GM19372 (cell line): ENCODE results near the gene TMOD3.
A peak's percentile ranks its signal among the peaks of the same experiment; 100 is the strongest.
"Not testable (repeated sequence)": the region's sequence is repeated elsewhere in the genome, so short reads cannot be mapped to it uniquely, and the experiment has no call there.

ENCODE experiments used
- ATAC-seq: cut with Tn5 transposase; IDR thresholded peaks from one replicate; pipeline ENCODE4 v1.9.1; 2021; ENCODE audit warnings: mild to moderate bottlenecking, low read depth, moderate library complexity; ENCODE audit not compliant: unreplicated experiment

The TMOD3 gene

DNA sequence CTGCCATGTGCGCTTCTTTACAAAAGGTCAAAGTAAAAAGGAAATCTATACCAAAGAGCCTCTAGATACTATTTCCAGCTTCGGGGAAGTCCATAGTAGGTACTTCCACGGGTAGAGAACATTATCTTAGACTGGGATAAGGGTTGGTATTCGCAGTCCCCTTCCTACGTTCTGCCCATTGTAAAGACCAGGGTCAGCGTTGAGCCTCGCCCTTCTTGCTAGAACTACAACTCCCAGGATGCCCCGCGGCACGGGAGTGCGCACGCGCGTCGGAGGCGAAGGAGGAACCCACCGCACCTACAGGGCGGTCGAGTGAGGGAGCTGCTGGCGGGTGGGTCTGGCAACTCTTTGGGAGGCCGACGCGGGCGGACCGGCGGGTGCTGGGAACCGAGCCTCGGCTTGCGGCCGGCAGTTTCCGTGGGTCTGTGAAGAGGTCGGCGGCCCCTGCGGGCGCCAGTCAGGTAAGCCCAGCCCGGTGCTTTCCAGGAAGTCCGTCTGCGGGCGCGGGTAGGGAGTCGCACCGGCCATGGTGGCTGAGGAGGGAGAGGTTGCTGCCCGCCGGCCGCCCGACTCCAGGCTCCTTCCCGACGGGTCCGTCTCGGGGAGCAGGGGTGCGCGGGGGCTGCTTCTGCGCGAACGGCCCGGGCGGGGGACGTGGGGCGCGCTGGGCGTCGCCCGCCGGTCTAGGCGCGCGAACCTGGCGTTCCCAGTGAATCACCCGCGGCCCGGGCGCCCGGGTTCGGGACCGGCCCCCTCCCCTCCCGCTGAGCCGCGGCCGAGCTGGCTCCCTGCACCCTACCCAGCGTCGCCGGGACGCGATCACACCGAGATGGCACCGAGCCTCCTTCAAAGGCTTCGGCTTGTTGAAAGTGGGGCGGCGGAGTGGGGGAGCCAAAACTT, at the start of gene TMOD3:
TMOD3 (plus strand) TSS at position 278 of the 900 bp plus-strand sequence. CDS start 33,232 bp downstream, outside the sequence.
- peak; percentile 88 for ATAC-seq

DNA sequence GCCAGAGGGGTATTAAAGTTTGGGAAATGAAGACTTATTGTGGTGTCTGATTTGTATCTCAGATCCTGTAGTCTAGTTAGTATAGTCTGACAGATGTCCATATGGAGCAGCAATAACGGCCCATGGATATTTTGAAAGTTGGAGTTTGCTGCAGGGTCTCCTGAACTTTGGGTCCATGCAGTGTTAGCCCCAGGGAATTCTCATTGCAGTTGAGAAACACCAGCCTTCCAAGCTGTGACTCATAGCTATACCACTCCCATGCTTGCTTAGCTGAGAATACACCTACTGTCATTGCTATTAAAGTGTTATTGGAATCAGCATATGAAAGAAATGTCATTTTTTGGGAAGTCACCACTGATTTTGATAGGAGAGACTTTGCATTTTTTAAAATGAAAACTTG, 48.8 kb upstream of the TMOD3 start:
- no peak for ATAC-seq

DNA sequence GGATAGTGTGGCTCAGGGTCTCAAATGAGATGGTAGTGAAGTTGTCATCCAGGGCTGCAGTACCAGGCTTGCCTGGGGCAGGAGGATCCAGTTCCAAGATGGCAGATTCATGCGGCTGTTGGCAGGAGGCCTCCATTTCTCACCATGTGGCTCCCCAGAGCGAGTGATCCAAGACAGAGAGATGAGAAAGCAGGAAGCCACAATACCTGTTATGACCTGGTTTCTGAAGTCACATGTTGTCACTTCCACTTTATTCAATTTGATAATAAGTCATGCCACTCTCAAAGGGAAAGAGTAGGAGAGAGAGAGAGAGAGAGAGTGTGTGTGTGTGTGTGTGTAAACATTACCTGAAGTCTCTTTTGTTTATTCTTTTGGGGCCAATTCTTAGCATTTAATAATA, 47.9 kb upstream of the TMOD3 start:
- ATAC-seq = no peak

DNA sequence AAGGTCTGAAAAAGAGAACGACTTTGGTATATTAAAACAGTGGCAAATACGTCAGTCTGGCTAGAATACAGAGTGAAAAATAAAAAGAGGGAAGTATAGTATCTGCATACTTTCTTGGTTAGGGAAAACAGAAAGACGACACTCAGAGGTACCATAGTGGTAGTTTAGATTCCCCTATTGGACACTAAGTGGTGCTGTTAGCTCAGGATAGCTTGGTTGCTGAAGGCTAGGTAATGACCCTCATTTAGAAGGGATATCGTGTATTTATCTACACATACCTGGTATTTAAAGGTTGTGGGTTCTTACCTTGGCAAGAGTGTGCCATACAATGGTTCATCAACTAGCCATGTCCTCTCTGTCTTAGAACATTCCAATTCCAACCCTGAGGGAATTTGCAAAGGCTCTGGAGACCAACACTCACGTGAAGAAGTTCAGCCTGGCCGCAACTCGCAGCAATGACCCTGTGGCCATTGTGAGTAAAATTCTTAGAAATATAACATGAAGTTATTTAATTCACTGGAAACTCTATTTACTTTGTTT, 47.0 kb upstream of the TMOD3 start:
- ATAC-seq = no peak

DNA sequence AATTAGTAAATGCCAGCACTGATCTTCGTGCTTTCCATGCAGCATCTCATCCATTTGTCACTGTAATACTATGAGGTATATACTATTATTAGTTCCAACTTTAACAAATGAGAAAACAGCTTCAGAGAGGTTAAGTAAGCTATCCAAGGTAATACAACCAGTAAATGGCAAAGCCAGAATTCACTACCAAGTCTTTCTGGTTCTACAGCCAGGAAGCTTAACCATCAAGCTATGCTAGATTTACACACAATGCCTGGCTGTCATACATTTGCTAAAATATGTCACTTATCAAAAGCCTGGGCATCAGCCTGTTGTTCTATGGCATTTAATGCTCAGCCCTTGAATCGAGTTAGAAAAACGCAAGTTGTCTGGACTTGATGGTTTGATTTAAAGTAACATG, 45.5 kb upstream of the TMOD3 start:
- no peak for ATAC-seq

DNA sequence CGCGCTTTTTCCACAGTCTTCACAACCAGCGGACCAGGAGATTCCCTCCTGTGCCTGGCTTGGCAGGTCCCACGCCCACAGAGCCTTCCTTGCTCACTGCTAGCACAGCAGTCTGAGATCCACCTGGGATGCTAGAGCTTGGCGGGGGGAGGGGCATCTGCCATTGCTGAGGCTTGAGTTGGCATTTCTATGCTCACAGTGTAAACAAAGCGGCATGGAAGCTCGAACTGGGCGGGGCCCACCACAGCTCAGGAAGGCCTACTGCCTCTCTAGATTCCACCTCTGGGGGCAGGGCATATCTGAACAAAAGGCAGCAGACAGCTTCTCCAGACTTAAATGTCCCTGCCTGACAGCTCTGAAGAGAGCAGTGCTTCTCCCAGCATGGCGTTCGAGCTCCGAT, 42.3 kb upstream of the TMOD3 start:
- ATAC-seq = not testable (repeated sequence)

DNA sequence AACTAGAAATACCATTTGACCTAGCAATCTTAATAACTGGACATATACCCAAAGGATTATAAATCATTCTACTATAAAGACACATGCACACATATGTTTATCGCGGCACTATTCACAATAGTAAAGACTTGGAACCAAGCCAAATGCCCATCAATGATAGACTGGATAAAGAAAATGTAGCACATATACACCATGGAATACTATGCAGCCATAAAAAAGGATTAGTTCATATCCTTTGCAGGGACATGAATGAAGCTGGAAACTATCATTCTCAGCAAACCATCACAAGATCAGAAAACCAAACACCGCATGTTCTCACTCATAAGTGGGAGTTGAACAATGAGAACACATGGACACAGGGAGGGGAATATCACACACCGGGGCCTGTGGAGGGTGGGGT, 37.0 kb upstream of the TMOD3 start:
- not testable (repeated sequence) for ATAC-seq

DNA sequence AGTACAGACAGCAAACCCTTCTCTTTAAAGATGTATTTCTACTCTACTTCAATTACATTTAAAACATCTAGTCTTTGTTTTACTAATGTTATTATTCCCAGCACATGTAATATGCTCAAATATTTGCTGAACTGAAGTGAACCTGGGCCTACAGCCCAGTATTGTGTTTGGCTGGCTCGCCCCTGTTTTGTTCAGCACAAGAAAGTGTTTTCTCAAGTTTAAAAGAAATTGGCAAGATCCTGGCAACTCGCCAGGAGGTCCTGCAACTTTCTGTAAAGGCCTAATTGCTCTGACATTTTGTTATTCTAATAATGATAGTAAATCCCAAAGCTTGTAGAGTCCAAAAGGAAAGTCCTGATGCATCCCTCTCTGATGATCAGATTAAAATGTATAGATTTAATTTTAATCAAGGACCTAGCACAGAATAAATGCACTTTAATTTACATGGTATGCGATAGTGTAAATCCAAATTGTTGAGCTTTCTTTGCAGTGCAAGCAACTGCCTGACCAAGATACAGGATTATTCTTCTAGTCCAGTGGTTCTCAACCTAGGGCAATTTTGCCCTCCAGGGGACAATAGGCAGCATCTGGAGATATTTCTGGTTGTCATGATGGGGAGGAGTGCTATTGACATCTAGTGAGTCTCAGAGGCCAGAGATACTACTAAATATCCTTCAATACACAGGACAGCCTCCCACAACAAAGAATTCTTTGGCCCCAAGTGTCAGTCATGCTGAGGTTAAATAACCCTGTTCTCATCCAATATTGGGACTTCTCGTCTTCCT, 35.7 kb upstream of the TMOD3 start:
- ATAC-seq = no peak

DNA sequence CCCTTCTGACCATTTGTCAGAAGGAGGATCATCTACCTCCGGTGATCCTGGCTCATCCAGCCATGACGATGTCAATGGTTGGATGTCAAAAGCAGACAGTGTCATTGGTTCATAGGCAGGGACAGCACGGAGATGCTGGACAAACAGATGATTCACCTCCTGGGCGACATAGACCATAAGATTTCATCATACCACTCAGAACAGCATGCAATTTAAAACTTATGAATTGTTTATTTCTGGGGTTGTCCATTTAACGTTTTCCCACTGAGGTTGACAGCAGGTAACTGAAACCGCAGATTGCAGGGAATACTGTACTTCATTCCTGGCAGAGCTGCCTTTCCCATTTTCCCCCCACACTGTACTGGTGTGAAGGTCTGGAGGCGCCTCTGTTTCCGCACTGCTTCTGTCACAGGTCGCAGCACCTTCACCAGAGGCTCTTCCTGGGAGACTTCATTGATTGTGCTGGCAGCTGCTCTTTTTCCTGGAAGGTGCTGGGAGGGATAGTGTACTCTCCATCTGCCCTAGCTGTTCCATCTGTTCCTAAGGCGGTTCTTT, 32.5 kb upstream of the TMOD3 start:
- no peak for ATAC-seq

DNA sequence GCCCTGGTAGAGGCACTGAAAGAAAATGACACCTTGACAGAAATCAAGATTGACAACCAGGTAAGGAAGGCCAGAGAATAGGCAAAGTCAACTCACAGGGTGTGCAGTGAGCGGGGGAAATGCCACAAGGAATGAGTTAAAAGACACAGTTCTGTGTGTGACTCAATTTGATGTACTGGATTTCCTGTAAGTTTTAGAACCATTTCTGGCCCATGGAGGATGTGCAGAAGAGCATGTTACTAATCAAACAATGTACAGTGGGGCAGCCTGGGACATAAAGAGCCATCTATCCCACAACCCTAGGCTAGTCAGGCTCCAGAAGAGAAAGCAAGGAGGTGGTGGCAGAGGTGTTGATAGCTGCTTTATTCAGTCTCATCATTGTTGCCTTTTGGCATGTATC, 31.2 kb upstream of the TMOD3 start:
- ATAC-seq = no peak

DNA sequence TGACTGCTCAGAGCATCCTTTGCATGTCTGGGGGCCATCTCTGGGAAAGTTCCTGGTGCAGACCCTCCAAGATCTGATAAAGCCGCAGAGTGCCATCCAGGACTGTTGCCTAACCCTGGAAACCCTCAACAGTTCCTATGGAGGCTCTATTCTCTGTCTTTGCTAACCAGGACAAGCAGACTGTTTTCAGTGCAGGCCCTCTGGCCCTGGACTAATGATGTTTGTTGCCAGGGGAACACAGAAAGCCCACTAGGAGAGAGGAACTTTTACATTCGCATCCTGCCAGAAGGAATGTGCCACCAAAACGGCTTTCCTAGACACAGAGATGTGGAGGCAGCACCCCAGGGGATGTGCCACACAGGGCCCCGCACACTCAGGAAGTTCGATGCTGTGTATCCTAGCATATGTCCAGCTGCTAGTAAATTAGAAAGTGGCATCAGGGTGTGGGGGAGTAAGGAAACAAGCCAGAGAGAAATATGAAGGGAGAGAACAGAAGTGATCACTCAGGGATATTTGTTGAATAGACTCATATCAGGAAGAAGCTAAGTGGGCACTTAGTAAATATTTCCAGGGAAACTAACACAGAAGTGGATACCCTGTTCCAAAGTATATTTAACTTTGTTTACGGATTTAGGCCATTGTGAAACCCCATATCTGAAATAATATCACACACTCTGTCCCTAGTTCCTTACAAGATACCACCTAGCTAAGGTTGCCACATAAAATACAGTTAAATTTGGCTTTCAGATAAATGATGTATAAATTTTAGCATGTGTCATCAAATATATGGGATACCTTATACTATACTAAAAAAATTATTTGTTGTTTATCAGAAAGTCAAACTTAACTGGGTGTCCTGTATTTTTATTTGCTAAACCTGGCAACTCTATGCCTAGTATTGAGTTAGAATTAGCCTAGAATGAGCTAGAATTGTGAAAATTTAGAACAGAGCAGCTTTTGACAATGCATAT, 29.9 kb upstream of the TMOD3 start:
- no peak for ATAC-seq

DNA sequence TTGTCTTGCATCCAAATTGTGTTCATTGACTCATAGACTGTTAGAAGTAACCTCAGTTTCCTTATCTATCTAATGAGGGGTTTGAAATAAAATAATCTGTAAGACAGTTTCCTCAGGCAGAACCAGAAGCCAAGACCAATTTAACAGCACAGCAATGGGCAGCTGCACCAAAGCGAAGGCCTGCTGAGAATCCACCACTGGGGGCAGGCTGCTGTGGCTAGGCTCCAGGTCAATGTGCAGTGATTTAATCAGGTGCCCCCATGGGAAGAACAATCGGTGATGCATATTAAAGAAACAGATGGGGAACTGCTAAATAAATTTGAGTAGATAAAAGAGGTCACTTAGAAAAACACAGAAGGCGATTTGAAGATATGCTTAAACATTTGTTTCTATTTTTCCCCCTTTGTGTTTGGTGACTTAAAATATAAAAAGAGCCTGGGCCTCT, 28.0 kb upstream of the TMOD3 start:
- ATAC-seq = no peak

DNA sequence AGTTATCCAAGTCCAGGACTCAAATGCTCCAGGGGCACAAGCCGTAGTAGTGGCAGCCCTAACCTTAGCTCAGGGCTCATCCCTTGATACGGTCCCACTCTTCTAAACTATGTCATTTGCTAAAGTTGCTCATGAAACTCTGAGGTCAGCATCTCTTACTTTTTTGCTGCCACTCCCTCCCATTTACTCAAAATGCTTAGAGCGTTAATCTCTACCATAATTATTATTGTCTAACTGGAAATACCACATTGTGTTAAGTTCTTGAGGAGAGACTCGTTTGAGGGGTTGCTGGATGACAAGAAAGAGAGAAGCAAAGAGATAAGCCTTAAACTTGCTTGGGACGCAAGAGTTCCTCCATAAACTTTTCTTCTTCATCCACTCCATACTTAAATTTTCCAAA, 26.9 kb upstream of the TMOD3 start:
- no peak for ATAC-seq

DNA sequence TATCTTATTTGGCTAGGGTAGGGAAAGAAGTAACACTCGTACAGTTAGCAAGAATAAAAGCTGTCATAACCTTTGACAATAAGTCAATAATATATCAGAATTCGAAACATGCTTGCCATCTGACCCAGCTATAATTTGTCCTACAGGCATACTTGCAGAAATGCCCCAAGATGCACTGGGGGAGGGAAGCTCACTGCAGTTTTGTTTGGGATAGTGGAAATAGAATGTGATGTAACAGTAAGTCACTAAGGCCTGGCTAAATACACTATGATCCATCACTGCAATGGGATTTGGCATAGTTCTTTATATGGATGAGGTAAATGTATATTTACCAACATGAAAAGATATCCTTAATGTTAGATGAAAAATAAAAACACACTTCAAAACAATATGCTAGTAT, 25.5 kb upstream of the TMOD3 start:
- no peak for ATAC-seq

DNA sequence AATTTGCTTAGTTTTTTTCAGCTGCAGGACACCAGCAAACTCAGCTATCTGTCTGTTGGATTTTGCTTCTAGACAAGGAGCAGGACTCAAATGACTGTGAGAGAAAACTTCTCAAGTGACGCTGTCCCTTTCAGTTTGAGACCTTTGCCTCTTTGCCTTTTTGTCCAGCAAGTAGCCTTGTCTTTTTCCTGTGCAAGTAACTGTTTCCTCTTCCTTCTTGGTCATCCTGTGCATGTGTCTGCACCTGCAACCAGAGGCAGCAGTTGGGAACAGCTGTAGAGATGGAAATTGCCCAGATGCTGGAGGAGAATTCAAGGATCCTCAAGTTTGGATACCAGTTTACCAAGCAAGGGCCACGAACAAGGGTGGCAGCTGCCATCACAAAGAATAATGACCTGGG, 23.3 kb upstream of the TMOD3 start:
- no peak for ATAC-seq

DNA sequence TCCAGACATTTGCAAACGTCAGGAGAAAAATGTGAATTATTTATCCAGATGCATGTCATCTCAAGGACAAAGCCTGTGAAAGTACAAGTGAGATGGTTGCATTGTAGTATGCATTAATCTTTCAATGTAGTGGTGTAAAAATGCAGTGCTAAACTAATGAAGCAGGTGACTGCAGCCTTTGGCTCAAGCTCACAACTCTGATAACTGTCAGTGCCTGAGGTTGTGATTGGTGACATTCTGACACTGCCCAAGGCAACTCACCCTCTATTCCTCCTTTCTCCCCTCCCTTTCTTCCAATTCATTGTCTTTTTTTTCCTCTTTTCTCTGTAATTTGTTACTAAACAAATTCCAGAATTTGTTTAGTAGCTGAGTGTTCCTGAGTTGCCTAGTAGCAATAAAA, 20.0 kb upstream of the TMOD3 start:
- ATAC-seq = no peak

DNA sequence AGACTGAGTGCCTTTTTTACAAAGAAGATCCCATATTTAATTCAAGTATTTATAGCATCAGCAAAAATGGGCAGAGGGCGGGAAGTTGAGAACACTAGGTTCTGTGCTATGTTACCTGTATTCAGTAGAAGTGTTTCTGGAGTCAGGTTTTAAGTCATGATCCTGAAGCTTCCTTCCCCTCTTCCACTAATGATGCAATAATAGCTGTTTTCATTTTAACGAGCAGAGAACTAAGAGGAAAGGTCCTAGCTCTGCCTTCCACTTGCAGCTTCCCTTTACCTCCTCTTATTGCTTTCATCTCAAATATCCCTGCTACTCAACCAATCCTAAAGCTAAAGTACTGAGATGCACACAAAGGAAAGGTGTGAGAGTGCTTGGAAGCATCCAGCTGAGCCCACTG, 16.9 kb upstream of the TMOD3 start:
- no peak for ATAC-seq

DNA sequence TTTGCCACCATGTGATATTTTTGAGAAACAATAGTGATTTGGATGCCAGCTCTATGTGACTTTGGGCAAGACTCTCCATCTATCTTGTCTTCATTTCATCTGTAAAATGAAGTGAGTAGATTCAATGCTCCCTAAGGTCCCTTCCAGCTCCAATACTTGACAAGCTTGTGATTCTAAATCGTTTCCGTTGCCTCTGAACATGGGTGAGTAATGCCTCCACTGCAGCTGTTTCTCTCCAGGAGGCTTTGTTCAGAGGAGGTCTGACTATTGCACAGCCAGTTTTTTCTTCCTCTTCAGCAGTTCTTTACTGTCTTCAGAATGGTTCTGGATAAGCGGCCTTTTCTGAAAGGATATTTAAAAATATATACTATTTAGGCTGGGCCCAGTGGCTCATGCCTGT, 14.8 kb upstream of the TMOD3 start:
- no peak for ATAC-seq

DNA sequence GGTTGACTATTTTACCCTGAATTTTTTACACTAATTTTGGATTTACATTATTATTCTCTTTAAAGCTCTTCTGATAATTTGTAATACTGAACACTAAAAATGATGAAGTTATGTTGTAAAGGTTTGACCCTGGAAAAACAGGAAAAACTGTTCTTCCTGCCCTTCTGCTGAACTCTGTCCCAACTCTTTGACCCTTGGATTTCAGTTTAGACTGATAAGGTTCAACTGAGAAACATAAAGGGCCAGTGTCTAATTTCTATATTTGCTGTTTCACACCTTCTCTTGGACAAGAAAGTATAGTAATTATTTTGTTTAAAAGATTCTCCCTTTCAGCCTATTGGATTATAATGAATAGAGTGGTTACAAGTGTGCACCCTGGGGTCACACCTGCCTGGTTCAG, 12.8 kb upstream of the TMOD3 start:
- ATAC-seq = no peak

DNA sequence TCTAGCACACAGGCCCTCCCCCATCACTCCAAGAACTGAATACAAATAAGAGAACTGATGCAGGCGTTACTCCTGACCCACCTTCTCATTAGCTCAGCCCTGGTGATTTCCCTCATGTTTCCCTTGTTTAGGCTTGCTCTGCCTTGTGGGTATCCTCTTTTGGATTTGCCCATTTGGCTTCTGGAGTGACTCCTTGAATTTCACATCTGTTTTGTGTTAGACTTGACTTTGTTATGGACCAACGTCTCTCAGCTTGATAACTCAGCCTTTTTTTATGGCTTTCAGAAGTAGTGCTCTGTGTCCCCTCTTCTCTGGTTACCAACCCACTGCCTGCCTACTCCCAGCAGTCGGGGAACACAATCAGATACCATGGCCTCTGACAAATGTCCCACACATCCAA, 11.3 kb upstream of the TMOD3 start:
- no peak for ATAC-seq
